SK-N-SH (cell line): ENCODE data around the gene TMEM14C.

Experiments
- CTCF ChIP-seq: fragments of 200-600 bp; sonication (generic); IDR thresholded peaks from 2 replicates; pipeline ENCODE4 v1.6.1; 2017; ENCODE audit warnings: antibody characterized with exemption, mild to moderate bottlenecking, moderate library complexity
- GATA2 ChIP-seq: sonication (generic); formaldehyde crosslinking; IDR thresholded peaks from 2 replicates; pipeline ENCODE4 v1.5.0; 2020; ENCODE audit warnings: mild to moderate bottlenecking, missing genetic modification reagents
- JUND ChIP-seq: IDR thresholded peaks from 2 replicates; pipeline ENCODE4 v1.4.0; 2012
- REST ChIP-seq: IDR thresholded peaks from 2 replicates; pipeline ENCODE4 v1.6.1; 2012; ENCODE audit warnings: mild to moderate bottlenecking, low read depth, low read length, moderate library complexity

- TF ChIP-seq CTCF, result no peak
- no peak for TF ChIP-seq JUND
- no peak for TF ChIP-seq GATA2 (CRISPR knock-in tag)
- TF ChIP-seq REST, result no peak
Observed at GRCh38 chr6:10721850-10722569, 860 bp upstream of the TMEM14C start.
